AG09309 (cell line): Measurements from ENCODE around the gene CHIT1.

Source experiments
- DNase-seq: peaks from one replicate; pipeline ENCODE4 v3.0.0-alpha.2; 2010; ENCODE audit warnings: low read depth
- H3K4me3 ChIP-seq: 2 replicates; pipeline ENCODE4 v1.5.1; 2011; ENCODE audit warnings: mild to moderate bottlenecking, low read depth, low read length, moderate library complexity; ENCODE audit not compliant: control insufficient read depth
- TF ChIP-seq, protein P1 (sequence below): IDR thresholded peaks from 2 replicates; pipeline ENCODE4 v1.5.1; 2011; ENCODE audit warnings: mild to moderate bottlenecking, low read depth, low read length, inconsistent platforms; ENCODE audit not compliant: insufficient read depth, control insufficient read depth; ENCODE audit errors: missing control alignments

The CHIT1 gene

DNA sequence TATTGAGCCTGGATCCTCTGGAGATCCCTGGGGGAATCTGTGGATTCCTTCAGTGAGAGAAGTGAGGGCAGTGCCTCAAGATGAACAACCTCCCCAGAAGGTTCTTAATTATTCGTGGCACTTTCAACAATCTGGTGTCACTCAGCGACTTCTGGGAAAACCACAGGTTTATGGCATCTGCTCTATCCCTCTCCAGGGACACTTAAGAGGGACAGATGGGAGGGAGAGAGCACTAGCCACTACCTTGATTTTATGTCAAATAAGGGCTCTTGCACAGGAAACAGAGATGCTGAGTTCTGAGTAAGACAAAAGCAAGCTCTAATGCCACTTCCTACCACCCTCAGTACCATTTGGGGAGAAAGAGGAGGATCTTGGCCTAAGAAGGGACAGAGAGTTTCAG, 21.7 kb downstream of the CHIT1 start:
- no peak for DNase-seq
- TF ChIP-seq, protein P1, sequence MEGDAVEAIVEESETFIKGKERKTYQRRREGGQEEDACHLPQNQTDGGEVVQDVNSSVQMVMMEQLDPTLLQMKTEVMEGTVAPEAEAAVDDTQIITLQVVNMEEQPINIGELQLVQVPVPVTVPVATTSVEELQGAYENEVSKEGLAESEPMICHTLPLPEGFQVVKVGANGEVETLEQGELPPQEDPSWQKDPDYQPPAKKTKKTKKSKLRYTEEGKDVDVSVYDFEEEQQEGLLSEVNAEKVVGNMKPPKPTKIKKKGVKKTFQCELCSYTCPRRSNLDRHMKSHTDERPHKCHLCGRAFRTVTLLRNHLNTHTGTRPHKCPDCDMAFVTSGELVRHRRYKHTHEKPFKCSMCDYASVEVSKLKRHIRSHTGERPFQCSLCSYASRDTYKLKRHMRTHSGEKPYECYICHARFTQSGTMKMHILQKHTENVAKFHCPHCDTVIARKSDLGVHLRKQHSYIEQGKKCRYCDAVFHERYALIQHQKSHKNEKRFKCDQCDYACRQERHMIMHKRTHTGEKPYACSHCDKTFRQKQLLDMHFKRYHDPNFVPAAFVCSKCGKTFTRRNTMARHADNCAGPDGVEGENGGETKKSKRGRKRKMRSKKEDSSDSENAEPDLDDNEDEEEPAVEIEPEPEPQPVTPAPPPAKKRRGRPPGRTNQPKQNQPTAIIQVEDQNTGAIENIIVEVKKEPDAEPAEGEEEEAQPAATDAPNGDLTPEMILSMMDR = no peak
- no peak overlapping the region for H3K4me3 ChIP-seq

DNA sequence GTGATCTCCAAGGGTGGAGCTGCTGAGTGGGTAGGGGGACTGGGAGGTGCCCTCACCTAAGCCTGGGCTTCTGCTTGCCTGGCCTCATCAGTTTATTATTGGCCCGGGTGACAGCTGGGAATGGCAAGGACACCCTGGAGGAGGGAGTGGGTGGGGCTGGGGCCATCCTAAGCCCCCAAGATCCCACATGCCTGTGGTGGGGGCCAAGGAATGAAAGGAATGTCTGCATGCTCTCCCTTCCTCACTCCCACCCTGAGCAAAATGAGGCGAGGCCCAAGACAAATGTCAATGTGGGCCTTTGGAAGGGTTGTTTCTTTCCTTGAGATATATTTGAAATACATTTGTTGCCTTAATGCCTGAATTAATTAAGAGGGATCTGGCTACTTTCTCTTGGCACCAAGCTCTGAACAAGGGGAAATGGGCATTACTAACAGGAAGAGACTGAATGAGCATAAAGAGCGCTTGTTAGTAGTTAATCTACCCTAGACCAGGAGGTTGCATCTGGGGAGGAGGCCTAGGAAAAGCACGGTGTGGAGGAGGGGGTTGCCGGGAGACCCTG, 23.3 kb downstream of the CHIT1 start:
- TF ChIP-seq, protein P1 = no peak
- H3K4me3 ChIP-seq = no peak overlapping the region
- DNase-seq = no peak

DNA sequence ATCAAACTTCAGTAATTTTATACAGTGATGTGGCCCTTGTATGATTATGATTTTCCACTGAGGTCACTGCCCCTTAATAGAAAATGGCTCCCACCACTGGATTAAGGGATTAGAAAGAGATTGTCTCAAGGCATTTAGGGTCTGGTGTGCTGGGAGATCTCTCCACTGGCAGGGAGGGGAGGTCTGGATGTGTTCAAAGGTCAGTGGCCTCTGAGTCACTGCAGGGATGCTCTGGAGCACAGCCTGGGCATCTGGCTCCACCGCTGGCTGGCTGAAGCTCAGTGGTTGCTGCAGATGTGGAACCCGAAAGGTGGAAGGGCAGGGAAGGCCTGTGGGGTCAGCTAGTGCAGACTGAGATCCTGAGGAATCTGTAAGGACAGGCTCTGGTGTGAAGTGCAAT, 24.7 kb downstream of the CHIT1 start:
- H3K4me3 ChIP-seq = no peak overlapping the region
- no peak for DNase-seq
- TF ChIP-seq, protein P1 = no peak

DNA sequence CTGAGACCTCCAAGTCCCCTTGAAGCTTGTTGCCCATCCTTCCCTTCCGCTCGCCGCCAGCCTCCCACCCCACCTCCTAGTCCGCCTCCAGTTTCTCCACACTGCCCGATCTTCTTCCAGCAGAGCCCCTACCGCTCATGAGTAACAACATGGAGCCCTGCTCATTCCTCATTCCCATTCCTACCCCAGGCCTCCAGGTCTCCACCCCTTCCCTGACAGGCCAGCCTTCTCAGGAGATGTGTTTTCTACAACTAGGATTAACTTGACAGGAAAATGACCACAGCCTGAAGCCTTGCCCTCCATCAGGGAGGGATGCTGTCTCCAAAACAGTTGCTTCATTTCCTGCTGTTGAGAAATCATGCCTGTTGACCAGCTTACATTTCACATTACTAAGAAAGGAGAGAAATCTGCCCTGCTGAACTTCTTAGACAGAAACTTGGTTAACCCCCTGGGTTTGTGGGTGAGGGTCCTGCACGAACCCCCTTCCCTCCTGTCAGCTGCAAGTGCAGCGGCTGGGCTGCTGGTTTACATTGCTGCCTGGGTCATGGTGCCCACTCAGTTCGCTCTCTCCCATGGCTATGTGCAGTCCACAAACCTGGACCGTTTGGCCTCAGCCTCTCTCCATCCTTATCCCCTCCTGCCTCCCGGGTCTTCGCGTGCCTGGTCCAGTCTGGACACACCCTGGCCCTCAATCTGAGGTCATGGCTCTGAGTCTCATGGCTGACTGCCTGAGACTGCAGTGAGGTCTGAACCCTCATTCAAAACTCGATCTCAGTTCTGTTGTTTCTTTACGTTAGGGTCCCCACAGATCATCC, 26.8 kb downstream of the CHIT1 start:
- no peak overlapping the region for H3K4me3 ChIP-seq
- DNase-seq = peak; percentile 91
- TF ChIP-seq, protein P1 = no peak

DNA sequence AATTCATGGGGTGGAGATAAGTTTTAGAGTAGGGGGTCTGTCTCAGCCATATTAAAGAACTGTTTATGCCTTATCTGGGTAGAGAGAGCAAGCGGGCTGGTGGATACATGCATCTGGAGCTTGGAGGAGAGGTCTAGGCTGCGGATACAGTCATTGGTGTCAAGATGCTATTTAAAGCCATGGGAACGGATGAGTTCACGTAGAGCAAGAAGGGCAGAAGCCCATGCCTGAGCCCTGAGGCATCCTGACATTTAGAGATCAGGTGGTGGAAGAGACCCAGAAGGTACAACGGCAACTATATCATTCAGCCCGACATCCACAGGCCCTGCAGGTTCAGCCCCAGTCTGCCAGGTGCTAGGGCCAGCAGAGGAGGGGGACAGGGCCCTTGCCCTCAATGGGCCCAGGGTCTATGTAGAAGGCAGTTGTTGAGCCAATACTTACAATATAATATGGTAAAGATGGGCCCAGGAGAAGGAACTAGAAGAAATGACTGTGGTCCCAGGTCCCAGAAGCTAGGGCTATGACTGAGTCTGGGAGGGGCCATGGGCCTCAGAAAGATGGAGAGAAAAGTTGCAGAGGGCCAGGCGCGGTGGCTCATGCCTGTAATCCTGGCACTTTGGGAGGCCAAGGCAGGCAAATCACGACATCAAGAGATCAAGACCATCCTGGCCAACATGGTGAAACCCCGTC, 27.8 kb downstream of the CHIT1 start:
- DNase-seq = no peak
- no peak overlapping the region for H3K4me3 ChIP-seq
- TF ChIP-seq, protein P1 = no peak

DNA sequence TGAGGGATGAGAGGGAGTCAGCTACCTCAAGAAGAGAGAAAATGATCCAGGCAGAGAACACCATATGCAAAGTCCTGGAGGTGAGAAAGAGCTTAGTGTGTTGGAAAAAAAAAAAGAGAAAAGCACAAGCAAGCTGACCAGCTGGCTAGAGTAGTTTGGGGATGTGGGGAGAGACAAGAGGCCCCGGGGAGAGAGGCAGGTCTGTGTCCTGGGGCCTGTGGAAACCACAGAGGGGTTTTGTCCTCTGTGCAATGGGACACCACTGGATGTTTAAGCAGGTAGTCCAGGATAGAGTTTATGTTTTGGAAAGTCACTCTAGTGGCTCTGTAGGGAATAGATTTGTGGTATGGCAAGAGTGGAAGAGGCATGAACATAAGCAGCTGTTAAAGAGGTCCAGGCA, 28.6 kb downstream of the CHIT1 start:
- no peak for DNase-seq

More for the DNA sequence above, 28.6 kb downstream of the CHIT1 start:
- TF ChIP-seq, protein P1 = no peak
- H3K4me3 ChIP-seq = no peak overlapping the region
